ENCODE measurements around the gene DDX42. TPM values are rescaled to one million over a fixed set of nuclear protein-coding genes. Genes with fewer than 3 reads are reported as not detected.

Gene DDX42
- total RNA-seq, 4 donors from 2014 or later = 80.4 to 93.9 (median 84.3) TPM

- H3K36me3 ChIP-seq = peaks cover 68 to 100% (median 96%) of the 10 kb centered on the region in 4 donors
Measured at GRCh38 chr17:63805591-63805990, 31.6 kb downstream of the DDX42 start.

GRCh38 chr17:63809970-63810369 is 36.0 kb downstream of the DDX42 start:
- WGBS = 82% methylated on average over 9 of the region's 9 CpGs
- Histone ChIP-seq H3K4me3 (no peak overlapping the region), H3K27me3 (no peaks in the 10 kb centered on the region), H3K27ac (replicated peaks in 1 of 4) (no peak overlapping the region), H3K36me3 (peaks cover 93 to 100% (median 98%) of the 10 kb centered on the region in 4 donors), H3K9me3 (no peaks in the 10 kb centered on the region), H3K4me1 (no peaks in the 10 kb centered on the region)
- no peak for TF ChIP-seq CTCF (IDR thresholded peaks at IDR 0.05)
- no peak for TF ChIP-seq POLR2A (IDR thresholded peaks at IDR 0.05; ENCODE audit: low read depth)
- no peak for TF ChIP-seq EP300 (IDR thresholded peaks at IDR 0.05)
- TF ChIP-seq POLR2AphosphoS5 (IDR thresholded peaks at IDR 0.05) = no peak
- intact Hi-C loops (cut with DNase I) = no loop called here
- no peak for DNase-seq (ENCODE audit: extremely low spot score)

More at GRCh38 chr17:63805591-63805990, 31.6 kb downstream of the DDX42 start:
- Histone ChIP-seq H3K4me1 (no peaks in the 10 kb centered on the region), H3K9me3 (no peaks in the 10 kb centered on the region), H3K27ac (replicated peaks in 1 of 4) (no peak overlapping the region), H3K4me3 (no peak overlapping the region), H3K27me3 (no peaks in the 10 kb centered on the region)
- no peak for TF ChIP-seq POLR2A (IDR thresholded peaks at IDR 0.05; ENCODE audit: low read depth)
- TF ChIP-seq EP300 (IDR thresholded peaks at IDR 0.05) = no peak
- no peak for TF ChIP-seq POLR2AphosphoS5 (IDR thresholded peaks at IDR 0.05)
- TF ChIP-seq CTCF (IDR thresholded peaks at IDR 0.05) = no peak
- intact Hi-C loops (cut with DNase I) = no loop called here
- WGBS = 85% methylated on average over 2 of the region's 2 CpGs
- no peak for DNase-seq (ENCODE audit: extremely low spot score)

GRCh38 chr17:63816123-63816522 is 42.2 kb downstream of the DDX42 start:
- intact Hi-C loops (cut with DNase I) = no loop called here
- H3K9me3 ChIP-seq = no peaks in the 10 kb centered on the region
- H3K4me3 ChIP-seq = no peak overlapping the region
- no peak overlapping the region for H3K27ac ChIP-seq (replicated peaks in 1 of 4)
- H3K4me1 ChIP-seq = peaks cover 0 to 9% (median 2%) of the 10 kb centered on the region in 4 donors
- TF ChIP-seq POLR2AphosphoS5 (IDR thresholded peaks at IDR 0.05) = no peak
- no peak for TF ChIP-seq EP300 (IDR thresholded peaks at IDR 0.05)
- TF ChIP-seq POLR2A (IDR thresholded peaks at IDR 0.05; ENCODE audit: low read depth) = no peak
- TF ChIP-seq CTCF (IDR thresholded peaks at IDR 0.05) = no peak
- no peaks in the 10 kb centered on the region for H3K27me3 ChIP-seq
- H3K36me3 ChIP-seq = peaks cover 94 to 100% (median 100%) of the 10 kb centered on the region in 4 donors
- WGBS = 93% methylated on average over 2 of the region's 2 CpGs
- no peak for DNase-seq (ENCODE audit: extremely low spot score)

GRCh38 chr17:63816669-63817068 is 42.7 kb downstream of the DDX42 start:
- H3K27me3 ChIP-seq = no peaks in the 10 kb centered on the region
- no peak for DNase-seq (ENCODE audit: extremely low spot score)
- H3K27ac ChIP-seq (replicated peaks in 1 of 4) = no peak overlapping the region
- 90% methylated on average over 4 of the region's 4 CpGs for WGBS
- intact Hi-C loops (cut with DNase I) = no loop called here
- no peak for TF ChIP-seq CTCF (IDR thresholded peaks at IDR 0.05)
- no peak for TF ChIP-seq EP300 (IDR thresholded peaks at IDR 0.05)
- peaks cover 0 to 9% (median 2%) of the 10 kb centered on the region in 4 donors for H3K4me1 ChIP-seq
- peaks cover 94 to 100% (median 100%) of the 10 kb centered on the region in 4 donors for H3K36me3 ChIP-seq
- no peak overlapping the region for H3K4me3 ChIP-seq
- H3K9me3 ChIP-seq = no peaks in the 10 kb centered on the region

GRCh38 chr17:63817736-63818385 is 43.9 kb downstream of the DDX42 start:
- intact Hi-C loops (cut with DNase I) = no loop called here
- Histone ChIP-seq H3K27me3 (no peaks in the 10 kb centered on the region), H3K9me3 (no peaks in the 10 kb centered on the region), H3K27ac (replicated peaks in 1 of 4) (no peak overlapping the region), H3K4me3 (no peak overlapping the region), H3K4me1 (peaks cover 0 to 9% (median 2%) of the 10 kb centered on the region in 4 donors), H3K36me3 (peaks cover 90 to 100% (median 100%) of the 10 kb centered on the region in 4 donors)
- WGBS = 95% methylated on average over 25 of the region's 27 CpGs
- no peak for TF ChIP-seq CTCF (IDR thresholded peaks at IDR 0.05)
- TF ChIP-seq POLR2AphosphoS5 (IDR thresholded peaks at IDR 0.05) = no peak
- TF ChIP-seq POLR2A (IDR thresholded peaks at IDR 0.05; ENCODE audit: low read depth) = no peak
- no peak for TF ChIP-seq EP300 (IDR thresholded peaks at IDR 0.05)
- DNase-seq (ENCODE audit: extremely low spot score) = no peak

Data from esophagus muscularis mucosa (tissue), 4 donors.